Naive thymus-derived CD4-positive, alpha-beta T cell (primary cell): ENCODE results near the gene SLC25A4. TPM values are rescaled to one million over a fixed set of nuclear protein-coding genes. Genes with fewer than 3 reads are reported as not detected.
"Not testable (repeated sequence)": the region's sequence is repeated elsewhere in the genome, so short reads cannot be mapped to it uniquely, and the experiment has no call there.

Source experiments
- ATAC-seq: fragments of 150-1000 bp; cut with Tn5 transposase; 2 replicates; pipeline ENCODE4 v1.10.0; 2021; ENCODE audit warnings: mild to moderate bottlenecking, moderate library complexity
- CTCF ChIA-PET: fragments of 350-600 bp; sonication (Branson Sonifier 250); formaldehyde crosslinking; loops from one replicate; lab custom pipeline; 2021; ENCODE audit warnings: antibody characterized with exemption; lab: Charles Lee
- POLR2A ChIA-PET: fragments of 350-600 bp; sonication (Branson Sonifier 250); formaldehyde crosslinking; loops from one replicate; lab custom pipeline; 2021; ENCODE audit warnings: antibody characterized with exemption, inconsistent platforms; lab: Charles Lee
- DNase-seq, 9 donors: peaks; one replicate each; pipeline versions ENCODE4 v3.0.0 to v3.0.0-alpha.2; 2020 to 2022; ENCODE audit warnings: mixed read lengths in 1 of 9
- H3K27ac ChIP-seq: one replicate; pipeline ENCODE4 v1.7.0; 2013; ENCODE audit warnings: mild to moderate bottlenecking, low read depth, low read length, moderate library complexity
- H3K27me3 ChIP-seq, 2 donors: one replicate each; pipeline ENCODE4 v1.7.0; 2013; ENCODE audit warnings: low read length in 2 of 2, mild to moderate bottlenecking in 2 of 2, moderate library complexity in 2 of 2; ENCODE audit not compliant: control insufficient read depth in 2 of 2, insufficient read depth in 2 of 2
- H3K36me3 ChIP-seq, 3 experiments: 1 replicate in 2 of 3; 2 replicates in 1 of 3; pipeline ENCODE4 v1.7.0; 2013; ENCODE audit warnings: low read length in 3 of 3, mild to moderate bottlenecking in 3 of 3, moderate library complexity in 1 of 3; ENCODE audit not compliant: insufficient read depth in 3 of 3, control insufficient read depth in 2 of 3
- H3K4me1 ChIP-seq, 2 donors: one replicate each; pipeline ENCODE4 v1.7.0; 2013; ENCODE audit warnings: low read length in 2 of 2, mild to moderate bottlenecking in 2 of 2, moderate library complexity in 1 of 2; ENCODE audit not compliant: control insufficient read depth in 2 of 2, insufficient read depth in 2 of 2
- H3K4me3 ChIP-seq: 2 replicates; pipeline ENCODE4 v1.7.0; 2013; ENCODE audit warnings: mild to moderate bottlenecking, low read length
- H3K9me3 ChIP-seq, 3 experiments: 1 replicate in 2 of 3; 2 replicates in 1 of 3; pipeline ENCODE4 v1.7.0; 2013; ENCODE audit warnings: low read length in 3 of 3; ENCODE audit not compliant: control insufficient read depth in 2 of 3
- H3K27ac Mint-ChIP-seq, 9 donors: one replicate each; pipeline ENCODE4 v1.8.0; 2020 to 2022; ENCODE audit warnings: mixed read lengths in 9 of 9, mild to moderate bottlenecking in 8 of 9, moderate library complexity in 5 of 9, inconsistent platforms in 2 of 9
- H3K27me3 Mint-ChIP-seq, 5 donors: one replicate each; pipeline ENCODE4 v1.8.0; 2021 to 2022; ENCODE audit warnings: mixed read lengths in 5 of 5, mild to moderate bottlenecking in 1 of 5
- H3K36me3 Mint-ChIP-seq, 5 donors: one replicate each; pipeline ENCODE4 v1.8.0; 2020 to 2022; ENCODE audit warnings: mixed read lengths in 5 of 5, mild to moderate bottlenecking in 3 of 5, inconsistent platforms in 1 of 5
- H3K4me1 Mint-ChIP-seq, 7 donors: one replicate each; pipeline ENCODE4 v1.8.0; 2020 to 2022; ENCODE audit warnings: mixed read lengths in 7 of 7, mild to moderate bottlenecking in 3 of 7, inconsistent platforms in 1 of 7
- H3K4me3 Mint-ChIP-seq, 10 donors: one replicate each; pipeline ENCODE4 v1.8.0; 2020 to 2022; ENCODE audit warnings: mild to moderate bottlenecking in 10 of 10, mixed read lengths in 10 of 10, moderate library complexity in 6 of 10, inconsistent platforms in 2 of 10
- H3K9me3 Mint-ChIP-seq, 11 donors: one replicate each; pipeline ENCODE4 v1.8.0; 2020 to 2022; ENCODE audit warnings: mixed read lengths in 11 of 11, mild to moderate bottlenecking in 4 of 11, inconsistent platforms in 1 of 11, moderate library complexity in 1 of 11
- intact Hi-C, 2 donors: fragments of 100-400 bp; cut with micrococcal nuclease; formaldehyde crosslinking; loops; one replicate each; pipeline ENCODE4 v1.15.1; 2023
- polyA plus RNA-seq, 2 donors: library from polyadenylated mRNA; unstranded; fragments of 300-500 nt; fragmentation: Illumina TruSeq; gene quantifications; one replicate each; pipeline ENCODE4 v1.2.3, GENCODE V29; 2021
- total RNA-seq, 6 experiments: library from RNA in 5 of 6; stranded (reverse) in 5 of 6; gene quantifications; 1 replicate in 5 of 6; 2 replicates in 1 of 6; pipeline ENCODE4 v1.2.3 and lab custom pipeline; 2021 to 2026

The SLC25A4 gene
- total and polyA plus RNA-seq, 7 experiments from 2014 or later, result 0.60 to 7.2 (median 3.8) TPM

DNA sequence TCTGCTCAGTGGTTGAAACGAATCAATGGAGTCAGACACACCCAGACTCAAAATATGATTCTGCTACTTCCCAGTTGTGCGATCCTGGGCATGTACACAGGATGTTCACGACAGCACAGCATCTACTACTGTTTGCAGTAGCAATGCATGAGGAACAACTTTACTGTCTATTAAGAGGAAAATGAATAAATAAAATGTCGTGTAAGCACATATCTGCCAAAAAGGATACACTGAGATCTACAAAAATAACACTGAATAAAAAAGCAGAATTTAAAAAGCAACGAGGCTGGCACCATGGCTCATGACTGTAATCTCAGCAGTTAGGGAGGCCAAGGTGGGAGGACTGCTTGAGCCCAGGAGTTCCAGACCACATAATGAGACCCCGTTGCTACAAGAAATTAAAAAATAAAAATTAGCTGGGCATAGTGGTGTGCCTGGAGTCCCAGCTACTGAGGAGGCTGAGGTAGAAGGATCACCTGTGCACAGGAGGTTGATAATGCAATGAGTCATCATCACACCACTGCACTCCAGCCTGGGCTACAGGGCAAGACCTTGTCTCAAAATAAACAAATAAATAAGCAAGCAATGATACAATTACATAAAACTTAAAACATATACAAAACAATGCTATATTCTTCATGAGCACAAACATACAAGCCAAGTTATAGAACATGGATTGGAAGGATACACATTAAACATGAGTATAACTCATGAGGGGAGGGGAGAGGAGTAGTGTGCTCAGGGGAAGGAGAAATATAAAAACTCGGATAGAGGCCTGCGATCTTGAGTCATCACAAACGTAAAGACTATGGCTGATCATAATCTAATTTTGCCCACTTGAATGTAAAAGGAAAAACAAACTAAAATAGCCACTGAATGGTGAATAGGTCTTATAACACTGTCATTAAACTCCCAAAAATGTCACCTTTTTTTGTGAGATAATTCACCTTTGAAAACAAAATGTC is 52.1 kb downstream of the SLC25A4 start:
- no peaks in the 10 kb centered on the region for H3K27me3 ChIP-seq
- intact Hi-C loops, result no loop called here
- Mint-ChIP-seq H3K27ac (peak overlapping the region in 1 of 9 donors; percentile 15), H3K4me3 (no peak overlapping the region), H3K27me3 (no peaks in the 10 kb centered on the region), H3K4me1 (peaks cover 15 to 54% (median 36%) of the 10 kb centered on the region in 7 donors), H3K36me3 (peaks cover 6 to 29% (median 19%) of the 10 kb centered on the region in 5 donors), H3K9me3 (no peaks in the 10 kb centered on the region)
- no peaks in the 10 kb centered on the region for H3K4me1 ChIP-seq
- ChIA-PET POLR2A (interaction anchor here (0.7 kb wide), 1 partner anchor 1691 kb away, joined by 5 read pairs; no protein-coding TSS in a partner anchor), CTCF (no interaction called here)
- DNase-seq (no peak), ATAC-seq (no peak)
- H3K27ac ChIP-seq, result no peak overlapping the region
- H3K4me3 ChIP-seq, result no peak overlapping the region
- no peaks in the 10 kb centered on the region for H3K9me3 ChIP-seq
- H3K36me3 ChIP-seq, result peaks cover 0 to 5% (median 0%) of the 10 kb centered on the region in 3 experiments

DNA sequence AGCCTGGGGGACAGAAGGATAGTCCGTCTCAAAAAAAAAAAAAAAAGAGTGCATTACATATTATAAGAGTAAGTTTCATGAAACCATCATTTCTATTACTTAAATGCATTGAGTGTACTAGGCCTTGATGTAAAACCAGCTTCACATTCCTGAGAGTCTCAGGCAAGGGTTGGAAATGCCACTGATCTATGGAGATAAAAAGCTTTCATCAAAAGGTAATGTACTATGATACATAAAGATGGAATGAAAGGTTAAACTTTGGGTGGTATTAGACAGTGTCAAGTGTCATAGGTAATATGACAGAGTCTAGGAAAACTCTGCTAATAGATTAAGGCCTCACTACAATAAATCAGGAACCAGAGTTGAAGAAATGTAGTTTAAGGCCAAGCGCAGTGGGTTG is 53.4 kb downstream of the SLC25A4 start:
- ATAC-seq, result no peak

DNA sequence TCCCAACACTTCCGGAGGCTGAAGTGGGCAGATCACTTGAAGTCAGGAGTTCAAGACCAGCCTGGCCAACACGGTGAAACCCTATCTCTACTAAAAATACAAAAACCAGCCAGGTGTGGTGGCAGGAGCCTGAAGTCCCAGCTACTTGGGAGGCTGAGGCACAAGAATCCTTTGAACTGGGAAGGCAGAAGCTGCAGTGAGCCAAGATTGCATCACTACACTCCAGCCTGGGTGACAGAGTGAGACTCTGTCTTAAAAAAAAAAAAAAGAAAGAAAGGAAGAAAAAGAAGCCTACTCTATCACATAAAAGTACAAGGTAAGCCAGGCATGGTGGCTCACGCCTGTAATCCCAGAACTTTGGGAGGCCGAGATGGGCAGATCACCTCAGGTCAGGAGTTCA is 55.1 kb downstream of the SLC25A4 start:
- H3K9me3 Mint-ChIP-seq, H3K27me3 Mint-ChIP-seq, H3K27ac ChIP-seq, DNase-seq, intact Hi-C loops, H3K9me3 ChIP-seq, H3K4me1 ChIP-seq, H3K27me3 ChIP-seq, H3K4me3 Mint-ChIP-seq, H3K36me3 ChIP-seq, ATAC-seq, H3K27ac Mint-ChIP-seq, POLR2A ChIA-PET, H3K4me3 ChIP-seq: not testable (repeated sequence)
- CTCF ChIA-PET, result interaction anchor here (1.8 to 2.9 kb wide), 2 partner anchors 15 kb away, joined by 14 to 16 read pairs; no protein-coding TSS in a partner anchor
- H3K4me1 Mint-ChIP-seq, result peaks cover 17 to 63% (median 44%) of the 10 kb centered on the region in 7 donors
- peaks cover 0 to 19% (median 11%) of the 10 kb centered on the region in 5 donors for H3K36me3 Mint-ChIP-seq

More for the DNA sequence above, 53.4 kb downstream of the SLC25A4 start:
- H3K4me1 Mint-ChIP-seq, result peaks cover 12 to 54% (median 35%) of the 10 kb centered on the region in 7 donors
- no peaks in the 10 kb centered on the region for H3K27me3 Mint-ChIP-seq
- DNase-seq, result no peak
- Histone ChIP-seq H3K9me3 (no peaks in the 10 kb centered on the region), H3K4me1 (no peaks in the 10 kb centered on the region), H3K27ac (no peak overlapping the region), H3K4me3 (no peak overlapping the region), H3K36me3 (no peaks in the 10 kb centered on the region), H3K27me3 (no peaks in the 10 kb centered on the region)
- intact Hi-C loops, result no loop called here
- H3K36me3 Mint-ChIP-seq, result peaks cover 0 to 24% (median 11%) of the 10 kb centered on the region in 5 donors
- no peak overlapping the region for H3K27ac Mint-ChIP-seq
- no peaks in the 10 kb centered on the region for H3K9me3 Mint-ChIP-seq
- CTCF ChIA-PET, result interaction anchor here (0.6 to 1.8 kb wide), 3 partner anchors 13 to 65 kb away, joined by 3 to 14 read pairs (median 8); no protein-coding TSS in a partner anchor
- POLR2A ChIA-PET, result interaction anchor here (0.6 to 0.7 kb wide), 3 partner anchors 273 to 1693 kb away, joined by 3 to 5 read pairs (median 3); no protein-coding TSS in a partner anchor
- H3K4me3 Mint-ChIP-seq, result no peak overlapping the region

Other genes with a start within 250 kb of the SLC25A4 start
- gene HELT, start 124.8 kb upstream of the SLC25A4 start, total RNA-seq, result not detected
- gene HELT, start 124.8 kb upstream of the SLC25A4 start, polyA plus RNA-seq, result not detected
- 10 to 100 TPM; 23.6 to 46.5 (median 38.0) TPM for gene CFAP97, start 60.7 kb downstream of the SLC25A4 start, total RNA-seq
- 100 to 1,000 TPM in 1 of 2 donors, 10 to 100 TPM in 1; 95.4 to 103 TPM for gene CFAP97, start 60.7 kb downstream of the SLC25A4 start, polyA plus RNA-seq
- 10 to 100 TPM in 3 of 5 experiments, 1 to 10 TPM in 2; 8.0 to 18.9 (median 14.3) TPM for gene SNX25, start 66.3 kb downstream of the SLC25A4 start, total RNA-seq
- 1 to 10 TPM; 3.9 to 4.3 TPM for gene SNX25, start 66.3 kb downstream of the SLC25A4 start, polyA plus RNA-seq